T-cell (primary cell): Measurements from ENCODE around the gene TM9SF3. TPM values are rescaled to one million over a fixed set of nuclear protein-coding genes. Genes with fewer than 3 reads are reported as not detected.

Experiments used
- ATAC-seq, 4 experiments: fragments of 200-7000 bp in 3 of 4; fragments of 150-1000 bp in 1 of 4; cut with Tn5 transposase; replicated peaks in 1 of 4; 1 replicate in 3 of 4; 2 replicates in 1 of 4; pipeline ENCODE4 v1.10.0; 2021; ENCODE audit warnings: moderate library complexity in 3 of 4, mild to moderate bottlenecking in 2 of 4, moderate number of reproducible peaks in 1 of 4
- CTCF ChIA-PET, 2 donors: fragments of 300-600 bp; sonication (Branson Sonifier 250); formaldehyde crosslinking; loops; one replicate each; lab custom pipeline; 2022; ENCODE audit warnings: antibody characterized with exemption in 2 of 2; lab: Charles Lee
- POLR2A ChIA-PET, 2 donors: fragments of 300-600 bp; sonication (Branson Sonifier 250); formaldehyde crosslinking; loops; one replicate each; lab custom pipeline; 2022; ENCODE audit warnings: antibody characterized with exemption in 2 of 2; lab: Charles Lee
- DNase-seq, 35 experiments: peaks; one replicate each; pipeline versions ENCODE4 v3.0.0 to v3.0.0-alpha.2; 2013 to 2023
- H3K27ac ChIP-seq: one replicate; pipeline ENCODE4 v1.5.1; 2013; ENCODE audit warnings: low read length
- H3K27me3 ChIP-seq, 2 experiments: replicated peaks in 1 of 2; 1 replicate in 1 of 2; 2 replicates in 1 of 2; pipeline versions ENCODE4 v1.6.1 to v1.7.0; 2013; ENCODE audit warnings: low read length in 1 of 2, mixed read lengths in 1 of 2; ENCODE audit not compliant: control insufficient read depth in 2 of 2, insufficient read depth in 2 of 2; ENCODE audit errors: extremely low read depth in 1 of 2
- H3K36me3 ChIP-seq, 2 donors: 1 replicate in 1 of 2; 2 replicates in 1 of 2; pipeline versions ENCODE4 v1.6.1 to v1.7.0; 2013; ENCODE audit warnings: low read length in 1 of 2; ENCODE audit not compliant: control insufficient read depth in 2 of 2, insufficient read depth in 1 of 2; ENCODE audit errors: extremely low read depth in 1 of 2
- H3K4me1 ChIP-seq, 2 experiments: 1 replicate in 1 of 2; 2 replicates in 1 of 2; pipeline versions ENCODE4 v1.6.1 to v1.7.0; 2013; ENCODE audit warnings: low read length in 2 of 2, mixed read lengths in 1 of 2; ENCODE audit not compliant: insufficient read depth in 2 of 2, control insufficient read depth in 1 of 2; ENCODE audit errors: extremely low read depth in 1 of 2
- H3K4me3 ChIP-seq, 2 donors: 1 replicate in 1 of 2; 2 replicates in 1 of 2; pipeline versions ENCODE4 v1.5.1 to v1.7.0; 2013; ENCODE audit warnings: mild to moderate bottlenecking in 2 of 2, low read length in 1 of 2, moderate library complexity in 1 of 2; ENCODE audit not compliant: control insufficient read depth in 1 of 2; ENCODE audit errors: extremely low read depth in 1 of 2
- H3K9me3 ChIP-seq: 2 replicates; pipeline ENCODE4 v1.7.0; 2013
- H3K27ac Mint-ChIP-seq, 2 donors: one replicate each; pipeline ENCODE4 v1.8.0; 2020 to 2021; ENCODE audit warnings: mild to moderate bottlenecking in 2 of 2, mixed read lengths in 2 of 2
- H3K27me3 Mint-ChIP-seq, 2 donors: one replicate each; pipeline ENCODE4 v1.8.0; 2021 to 2022; ENCODE audit warnings: mixed read lengths in 2 of 2
- H3K36me3 Mint-ChIP-seq: one replicate; pipeline ENCODE4 v1.8.0; 2021; ENCODE audit warnings: mixed read lengths
- H3K4me1 Mint-ChIP-seq, 3 donors: one replicate each; pipeline ENCODE4 v1.8.0; 2020 to 2022; ENCODE audit warnings: mixed read lengths in 3 of 3, mild to moderate bottlenecking in 1 of 3
- H3K4me3 Mint-ChIP-seq, 3 donors: one replicate each; pipeline ENCODE4 v1.8.0; 2020 to 2022; ENCODE audit warnings: mild to moderate bottlenecking in 3 of 3, mixed read lengths in 3 of 3, moderate library complexity in 3 of 3
- H3K9me3 Mint-ChIP-seq, 3 donors: one replicate each; pipeline ENCODE4 v1.8.0; 2020 to 2022; ENCODE audit warnings: mixed read lengths in 3 of 3
- WGBS: methylation state at CpG from one replicate; pipeline ENCODE4 v1.1.5; 2013; ENCODE audit warnings: missing lambda C conversion rate; ENCODE audit not compliant: insufficient coverage; 5-methylcytosine and 5-hydroxymethylcytosine counted together
- total RNA-seq, 35 experiments: library from RNA in 6 of 35; stranded (reverse) in 6 of 35; fragments of 120-200 nt in 1 of 35; gene quantifications; one replicate each; pipeline versions ENCODE4 v1.2.1 to v1.2.4 and lab custom pipeline; 2013 to 2026

TM9SF3 gene
- total RNA-seq, 5 donors from 2014 or later (not counting 1 experiment from before 2014, with no cell fraction given) = 72.1 to 95.7 (median 80.5) TPM

- no peaks in the 10 kb centered on the region for H3K9me3 ChIP-seq
- Mint-ChIP-seq H3K9me3 (no peaks in the 10 kb centered on the region), H3K36me3 (no peaks in the 10 kb centered on the region), H3K4me3 (peak overlapping the region; percentile 64 to 83 (median 65)), H3K27me3 (peaks cover 30 to 38% of the 10 kb centered on the region in 2 donors), H3K4me1 (peaks cover 23 to 26% (median 23%) of the 10 kb centered on the region in 3 donors), H3K27ac (no peak overlapping the region)
- no peaks in the 10 kb centered on the region for H3K36me3 ChIP-seq
- H3K4me3 ChIP-seq = peak overlapping the region; percentile 45 to 81
- 5% methylated on average over 65 of the region's 65 CpGs for WGBS
- ChIA-PET POLR2A (no interaction called here), CTCF (interaction anchor here in 1 of 2 donors (0.6 to 1.0 kb wide), 2 partner anchors 8 to 283 kb away, joined by 3 to 4 read pairs; no protein-coding TSS in a partner anchor)
- H3K27ac ChIP-seq = no peak overlapping the region
- DNase-seq (peak in 2 of 35 experiments; percentile 15 to 21), ATAC-seq (peak in 2 of 4 experiments; percentile 2 to 3)
- peaks cover 14 to 38% of the 10 kb centered on the region in 2 experiments for H3K27me3 ChIP-seq
- peaks cover 0 to 22% of the 10 kb centered on the region in 2 experiments for H3K4me1 ChIP-seq
Measured at GRCh38 chr10:96512524-96513304, 74.1 kb downstream of the TM9SF3 start.

DNA sequence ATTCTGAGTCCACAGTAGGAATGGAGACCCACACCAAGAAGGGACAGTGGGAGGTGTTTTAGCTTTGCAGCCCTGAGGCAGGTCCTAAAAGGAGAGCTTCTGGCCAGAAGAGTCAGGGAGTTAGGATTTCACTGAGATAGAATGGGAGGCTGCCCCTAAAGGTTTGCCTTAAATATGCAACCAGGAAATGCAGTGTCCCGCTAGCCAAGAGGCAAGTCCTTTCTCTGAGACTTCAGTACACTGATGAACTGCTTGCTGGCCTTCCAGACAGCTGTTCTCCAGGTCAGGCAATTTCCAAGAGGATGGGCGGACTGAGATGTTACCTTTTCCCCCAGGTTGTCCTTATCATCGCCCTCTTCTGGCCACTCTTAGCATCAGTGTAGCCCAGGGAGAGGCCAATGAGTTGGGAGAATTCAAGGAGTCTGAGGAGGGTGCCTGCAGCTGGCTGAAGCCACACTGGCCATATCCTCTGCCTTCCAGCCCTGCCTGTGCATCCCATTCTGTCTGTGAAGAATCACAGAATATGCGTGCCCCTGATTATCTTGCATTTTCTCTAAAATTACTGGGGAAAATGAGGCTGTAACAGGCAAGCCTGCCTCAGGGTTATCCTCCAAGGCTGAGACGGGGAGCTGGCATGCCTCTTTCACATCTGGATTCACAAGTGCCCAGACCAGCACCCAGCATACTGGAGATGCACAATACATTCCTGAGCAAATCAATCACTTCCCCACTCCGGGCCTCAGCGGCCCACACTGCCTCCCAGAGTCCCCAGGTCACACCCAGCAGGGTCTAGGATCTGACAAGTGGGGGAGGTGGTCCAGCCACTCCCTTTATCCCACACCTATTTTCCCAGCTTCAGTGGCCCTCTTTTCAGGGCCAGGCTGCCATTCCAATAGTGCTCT lies 75.5 kb downstream of the TM9SF3 start:
- ChIA-PET CTCF (interaction anchor here in 1 of 2 donors (0.8 kb wide), 1 partner anchor 29 kb away, joined by 3 read pairs; no protein-coding TSS in a partner anchor), POLR2A (no interaction called here)
- Mint-ChIP-seq H3K4me3 (peak overlapping the region in 2 of 3 donors; percentile 19 to 83), H3K36me3 (no peaks in the 10 kb centered on the region), H3K27me3 (peaks cover 30 to 39% of the 10 kb centered on the region in 2 donors), H3K9me3 (no peaks in the 10 kb centered on the region), H3K4me1 (peaks cover 23 to 26% (median 23%) of the 10 kb centered on the region in 3 donors), H3K27ac (no peak overlapping the region)
- Histone ChIP-seq H3K9me3 (no peaks in the 10 kb centered on the region), H3K4me3 (no peak overlapping the region), H3K27ac (no peak overlapping the region), H3K36me3 (no peaks in the 10 kb centered on the region), H3K27me3 (peaks cover 14 to 38% of the 10 kb centered on the region in 2 experiments), H3K4me1 (peaks cover 0 to 22% of the 10 kb centered on the region in 2 experiments)
- ATAC-seq (no peak), DNase-seq (peak in 1 of 35 experiments; percentile 34)
- 80% methylated on average over 3 of the region's 7 CpGs for WGBS

GRCh38 chr10:96509017-96509641 lies 77.7 kb downstream of the TM9SF3 start:
- Mint-ChIP-seq H3K4me1 (peaks cover 12 to 15% (median 13%) of the 10 kb centered on the region in 3 donors), H3K27me3 (peaks cover 21 to 29% of the 10 kb centered on the region in 2 donors), H3K4me3 (no peak overlapping the region), H3K36me3 (no peaks in the 10 kb centered on the region), H3K27ac (no peak overlapping the region), H3K9me3 (no peaks in the 10 kb centered on the region)
- ATAC-seq = no peak
- peaks cover 4 to 35% of the 10 kb centered on the region in 2 experiments for H3K27me3 ChIP-seq
- H3K27ac ChIP-seq = no peak overlapping the region
- WGBS = 86% methylated on average over 3 of the region's 3 CpGs
- POLR2A ChIA-PET = interaction anchor here in 1 of 2 donors (0.7 kb wide), 1 partner anchor 39 kb away, joined by 3 read pairs; no protein-coding TSS in a partner anchor
- no peak for DNase-seq
- H3K4me1 ChIP-seq = peaks cover 0 to 19% of the 10 kb centered on the region in 2 experiments
- H3K9me3 ChIP-seq = no peaks in the 10 kb centered on the region
- H3K36me3 ChIP-seq = no peaks in the 10 kb centered on the region
- H3K4me3 ChIP-seq = no peak overlapping the region
- CTCF ChIA-PET = no interaction called here

- H3K36me3 Mint-ChIP-seq = no peaks in the 10 kb centered on the region
- H3K4me1 Mint-ChIP-seq = peaks cover 3% of the 10 kb centered on the region in 3 donors
- no peak for DNase-seq
- H3K27ac Mint-ChIP-seq = no peak overlapping the region
- ChIA-PET POLR2A (no interaction called here), CTCF (no interaction called here)
- Histone ChIP-seq H3K36me3 (no peaks in the 10 kb centered on the region), H3K4me3 (no peak overlapping the region), H3K27ac (no peak overlapping the region), H3K9me3 (no peaks in the 10 kb centered on the region), H3K27me3 (peaks cover 2 to 19% of the 10 kb centered on the region in 2 experiments), H3K4me1 (no peaks in the 10 kb centered on the region)
- WGBS = 75% methylated on average over 2 of the region's 2 CpGs
- no peaks in the 10 kb centered on the region for H3K9me3 Mint-ChIP-seq
- no peak for ATAC-seq
- H3K4me3 Mint-ChIP-seq = no peak overlapping the region
- H3K27me3 Mint-ChIP-seq = peaks cover 16 to 24% of the 10 kb centered on the region in 2 donors
Measured at GRCh38 chr10:96507044-96507443, 79.8 kb downstream of the TM9SF3 start.

- H3K27ac ChIP-seq = no peak overlapping the region
- WGBS = 97% methylated on average over 7 of the region's 12 CpGs
- H3K4me3 Mint-ChIP-seq = no peak overlapping the region
- POLR2A ChIA-PET = no interaction called here
- H3K36me3 Mint-ChIP-seq = no peaks in the 10 kb centered on the region
- no peak overlapping the region for H3K27ac Mint-ChIP-seq
- H3K4me1 ChIP-seq = no peaks in the 10 kb centered on the region
- H3K9me3 Mint-ChIP-seq = no peaks in the 10 kb centered on the region
- no peaks in the 10 kb centered on the region for H3K36me3 ChIP-seq
- peaks cover 0 to 10% of the 10 kb centered on the region in 2 experiments for H3K27me3 ChIP-seq
- ATAC-seq (no peak), DNase-seq (no peak)
- CTCF ChIA-PET = interaction anchor here in 1 of 2 donors (1.1 kb wide), 1 partner anchor 8 kb away, joined by 3 read pairs; the partner anchor contains the start of gene TLL2
- H3K4me3 ChIP-seq = no peak overlapping the region
- H3K4me1 Mint-ChIP-seq = no peaks in the 10 kb centered on the region
- H3K27me3 Mint-ChIP-seq = peaks cover 9 to 20% of the 10 kb centered on the region in 2 donors
- no peaks in the 10 kb centered on the region for H3K9me3 ChIP-seq
Measured at GRCh38 chr10:96505150-96506136, 81.4 kb downstream of the TM9SF3 start.
